Sigmoid colon (tissue), 4 donors: ENCODE measurements around the gene GMPS.

ENCODE experiments used
- POLR2A ChIP-seq, 2 donors: fragments of 450-650 bp; IDR thresholded peaks; one replicate each; pipeline ENCODE4 v1.6.1; 2016; ENCODE audit warnings: antibody characterized with exemption in 2 of 2, mild to moderate bottlenecking in 2 of 2, moderate library complexity in 2 of 2
- POLR2AphosphoS5 ChIP-seq, 4 donors: sonication (generic); formaldehyde crosslinking; IDR thresholded peaks; one replicate each; pipeline ENCODE4 v1.6.1; 2017; ENCODE audit warnings: antibody characterized with exemption in 4 of 4
- TF ChIP-seq, protein P1 (sequence below), 4 experiments: fragments of 450-650 bp in 3 of 4; fragments of 200-600 bp in 1 of 4; IDR thresholded peaks; one replicate each; pipeline ENCODE4 v1.5.1; 2016 to 2019; ENCODE audit warnings: antibody characterized with exemption in 4 of 4, mild to moderate bottlenecking in 3 of 4, moderate library complexity in 2 of 4

DNA sequence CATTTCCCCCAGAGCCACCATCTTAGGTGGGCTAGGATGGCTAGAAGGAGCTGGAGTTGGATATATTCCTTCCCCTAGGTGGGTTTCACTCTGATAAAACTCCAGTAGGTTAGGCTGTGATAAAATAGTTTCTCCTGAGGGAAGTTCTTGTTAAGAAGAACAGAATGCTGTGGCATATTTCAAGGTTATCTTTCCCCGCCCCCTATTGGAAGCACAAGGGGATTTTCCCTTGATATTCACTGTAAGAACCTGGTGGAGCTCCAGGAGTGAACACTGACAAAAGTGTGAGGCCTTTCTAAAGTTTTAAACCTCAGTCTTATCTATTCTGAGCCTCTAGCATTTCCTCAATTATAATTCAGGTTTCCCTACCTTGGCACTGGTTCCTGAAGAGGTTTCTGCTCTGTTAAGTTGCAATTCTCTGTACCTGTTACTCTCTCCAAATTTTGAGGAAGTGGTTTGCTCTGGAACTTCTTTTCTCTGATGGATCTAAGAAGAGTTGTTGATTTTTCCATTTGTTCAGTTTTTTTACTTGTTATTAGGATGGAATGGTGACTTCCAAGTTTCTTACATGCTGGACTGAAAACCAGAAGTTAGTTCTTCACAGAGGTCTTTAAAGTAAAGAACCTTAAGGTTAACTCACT is 113.5 kb downstream of the GMPS start:
- no peak for TF ChIP-seq POLR2AphosphoS5 (IDR thresholded peaks at IDR 0.05)
- TF ChIP-seq, protein P1, sequence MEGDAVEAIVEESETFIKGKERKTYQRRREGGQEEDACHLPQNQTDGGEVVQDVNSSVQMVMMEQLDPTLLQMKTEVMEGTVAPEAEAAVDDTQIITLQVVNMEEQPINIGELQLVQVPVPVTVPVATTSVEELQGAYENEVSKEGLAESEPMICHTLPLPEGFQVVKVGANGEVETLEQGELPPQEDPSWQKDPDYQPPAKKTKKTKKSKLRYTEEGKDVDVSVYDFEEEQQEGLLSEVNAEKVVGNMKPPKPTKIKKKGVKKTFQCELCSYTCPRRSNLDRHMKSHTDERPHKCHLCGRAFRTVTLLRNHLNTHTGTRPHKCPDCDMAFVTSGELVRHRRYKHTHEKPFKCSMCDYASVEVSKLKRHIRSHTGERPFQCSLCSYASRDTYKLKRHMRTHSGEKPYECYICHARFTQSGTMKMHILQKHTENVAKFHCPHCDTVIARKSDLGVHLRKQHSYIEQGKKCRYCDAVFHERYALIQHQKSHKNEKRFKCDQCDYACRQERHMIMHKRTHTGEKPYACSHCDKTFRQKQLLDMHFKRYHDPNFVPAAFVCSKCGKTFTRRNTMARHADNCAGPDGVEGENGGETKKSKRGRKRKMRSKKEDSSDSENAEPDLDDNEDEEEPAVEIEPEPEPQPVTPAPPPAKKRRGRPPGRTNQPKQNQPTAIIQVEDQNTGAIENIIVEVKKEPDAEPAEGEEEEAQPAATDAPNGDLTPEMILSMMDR (IDR thresholded peaks at IDR 0.05): no peak
- TF ChIP-seq POLR2A (IDR thresholded peaks at IDR 0.05): no peak
